K562 (cell line): Measurements from ENCODE around the gene ARF1. TPM values are rescaled to one million over a fixed set of nuclear protein-coding genes. Genes with fewer than 3 reads are reported as not detected.
A peak's percentile ranks its signal among the peaks of the same experiment; 100 is the strongest.

Experiments used
- ATAC-seq: fragments of 200-7000 bp; cut with Tn5 transposase; 3 replicates; pipeline ENCODE4 v1.9.1; 2020; ENCODE audit warnings: moderate library complexity
- BruUV-seq: library from RNA; stranded (reverse); fragments of 400-500 nt; replicated peaks from 2 replicates; lab custom pipeline; 2021; lab: Mats Ljungman, UMichigan
- CTCF ChIA-PET: fragments of 300-600 bp; formaldehyde crosslinking; extraction: SDS; loops from one replicate; lab custom pipeline; 2021; ENCODE audit warnings: low intra/inter-chr PET ratio; lab: Yijun Ruan, JAX
- POLR2A ChIA-PET: fragments of 300-600, 350-650 bp; sonication (Branson Sonifier 250); formaldehyde crosslinking; extraction: SDS; loops from one replicate; lab custom pipeline; 2021; ENCODE audit warnings: antibody characterized with exemption, inconsistent platforms; lab: Yijun Ruan, JAX
- DNase-seq, 4 experiments: peaks; one replicate each; pipeline versions ENCODE4 v3.0.0 to v3.0.0-alpha.2; 2011 to 2018; ENCODE audit warnings: low spot score in 3 of 4, mixed read lengths in 3 of 4; ENCODE audit errors: extremely low read depth in 1 of 4
- FAIRE-seq: peaks from 2 replicates; lab custom pipeline; 2011; peaks lifted over from hg19 to GRCh38; lab: Jason Lieb, UNC
- H2AFZ ChIP-seq: 2 replicates; pipeline ENCODE4 v1.6.0; 2011; ENCODE audit warnings: low read depth, low read length, control low read depth, inconsistent platforms
- H3K27ac ChIP-seq: fragments of 200-600 bp; 3 replicates; pipeline ENCODE4 v1.8.0; 2011; ENCODE audit warnings: low read depth, mild to moderate bottlenecking, control low read depth, inconsistent platforms, low read length, moderate library complexity, mixed read lengths; ENCODE audit errors: extremely low read depth
- H3K27me3 ChIP-seq, 2 experiments: fragments of 300-600 bp in 1 of 2; 2 replicates in 1 of 2; 3 replicates in 1 of 2; pipeline versions ENCODE4 v1.6.0 to v1.8.0; 2011; ENCODE audit warnings: inconsistent platforms in 2 of 2, low read length in 2 of 2, mild to moderate bottlenecking in 1 of 2, mixed read lengths in 1 of 2, moderate library complexity in 1 of 2; ENCODE audit not compliant: control insufficient read depth in 2 of 2, insufficient read depth in 2 of 2
- H3K36me3 ChIP-seq: fragments of 300-600 bp; 3 replicates; pipeline ENCODE4 v1.8.0; 2011; ENCODE audit warnings: mild to moderate bottlenecking, low read length, inconsistent platforms; ENCODE audit not compliant: control insufficient read depth, insufficient read depth
- H3K4me1 ChIP-seq, 2 experiments: fragments of 200-600 bp in 1 of 2; replicated peaks in 1 of 2; 2 replicates in 1 of 2; 3 replicates in 1 of 2; pipeline versions ENCODE4 v1.5.1 to v1.8.0; 2011; ENCODE audit warnings: inconsistent platforms in 2 of 2, low read length in 2 of 2, mild to moderate bottlenecking in 1 of 2, mixed read lengths in 1 of 2, moderate library complexity in 1 of 2; ENCODE audit not compliant: control insufficient read depth in 2 of 2, insufficient read depth in 2 of 2
- H3K4me2 ChIP-seq: 2 replicates; pipeline ENCODE4 v1.6.1; 2011; ENCODE audit warnings: low read length, control low read depth, inconsistent platforms, mixed read lengths; ENCODE audit not compliant: insufficient read depth
- H3K4me3 ChIP-seq: fragments of 200-600 bp; sonication (generic), shearing (Covaris generic); 2 replicates; pipeline ENCODE4 v1.5.1; 2016; ENCODE audit warnings: control low read depth, inconsistent platforms
- H3K79me2 ChIP-seq: fragments of 200-600 bp; 3 replicates; pipeline ENCODE4 v1.8.0; 2011; ENCODE audit warnings: low read length, inconsistent platforms; ENCODE audit not compliant: control insufficient read depth, insufficient read depth
- H3K9ac ChIP-seq, 2 experiments: 2 replicates each; pipeline versions ENCODE4 v1.6.0 to v1.6.1; 2011; ENCODE audit warnings: low read depth in 2 of 2, low read length in 2 of 2, control low read depth in 1 of 2, inconsistent platforms in 1 of 2, mild to moderate bottlenecking in 1 of 2, mixed read lengths in 1 of 2; ENCODE audit not compliant: insufficient read depth in 1 of 2
- H3K9me1 ChIP-seq: one replicate; pipeline ENCODE4 v1.6.0; 2011; ENCODE audit warnings: inconsistent platforms, mild to moderate bottlenecking, low read length, moderate library complexity; ENCODE audit not compliant: control insufficient read depth, insufficient read depth
- H3K9me3 ChIP-seq: replicated peaks from 2 replicates; pipeline ENCODE4 v1.5.1; 2011; ENCODE audit warnings: low read depth, low read length, inconsistent platforms; ENCODE audit not compliant: control insufficient read depth, insufficient read depth
- H4K20me1 ChIP-seq: replicated peaks from 2 replicates; pipeline ENCODE4 v1.6.1; 2011; ENCODE audit warnings: low read length, inconsistent platforms, mixed read lengths; ENCODE audit not compliant: control insufficient read depth, insufficient read depth
- CEBPZ ChIP-seq: fragments of 150-350 bp; IDR thresholded peaks from 2 replicates; pipeline ENCODE4 v1.6.1; 2014; ENCODE audit warnings: low read depth, mild to moderate bottlenecking, low read length, borderline replicate concordance
- FOSL1 ChIP-seq: fragments of 200-800 bp; sonication (Bioruptor generic); conservative IDR thresholded peaks from 2 replicates; pipeline ENCODE4 v1.6.1; 2016; ENCODE audit warnings: missing genetic modification characterization, missing compliant biosample characterization
- HDAC1 ChIP-seq, 2 experiments: fragments of 450-650 bp; IDR thresholded peaks; 2 replicates each; pipeline ENCODE4 v1.6.1; 2016 to 2017; ENCODE audit warnings: inconsistent platforms in 1 of 2, mild to moderate bottlenecking in 1 of 2, moderate library complexity in 1 of 2
- HDAC2 ChIP-seq: fragments of 450-650 bp; IDR thresholded peaks from 2 replicates; pipeline ENCODE4 v1.6.1; 2016; ENCODE audit warnings: mild to moderate bottlenecking
- PATZ1 ChIP-seq: fragments of 250-450 bp; sonication (Bioruptor Pico); IDR thresholded peaks from 2 replicates; pipeline ENCODE4 v1.5.0; 2020; ENCODE audit warnings: mild to moderate bottlenecking, borderline replicate concordance
- PKNOX1 ChIP-seq: fragments of 450-650 bp; IDR thresholded peaks from 2 replicates; pipeline ENCODE4 v1.6.1; 2016
- POLR2AphosphoS2 ChIP-seq: IDR thresholded peaks from 2 replicates; pipeline ENCODE4 v1.6.1; 2012; ENCODE audit warnings: low read length, improper control_type of control experiment
- POLR2AphosphoS5 ChIP-seq: IDR thresholded peaks from 2 replicates; pipeline ENCODE4 v1.6.1; 2011; ENCODE audit warnings: mild to moderate bottlenecking, low read depth, low read length, moderate library complexity; ENCODE audit not compliant: control insufficient read depth, insufficient read depth
- POLR2B ChIP-seq: fragments of 450-650 bp; IDR thresholded peaks from 2 replicates; pipeline ENCODE4 v1.6.1; 2018; ENCODE audit warnings: low read depth; ENCODE audit not compliant: partially characterized antibody
- TAF7 ChIP-seq: fragments of 450-650 bp; IDR thresholded peaks from 2 replicates; pipeline ENCODE4 v1.6.1; 2016; ENCODE audit warnings: missing genetic modification characterization, missing compliant biosample characterization
- USF1 ChIP-seq: sonication (generic); formaldehyde crosslinking; IDR thresholded peaks from 2 replicates; pipeline ENCODE4 v1.9.0; 2022; ENCODE audit warnings: mild to moderate bottlenecking, missing genetic modification reagents
- ZFP36 ChIP-seq: fragments of 150-350 bp; IDR thresholded peaks from 2 replicates; pipeline ENCODE4 v1.6.1; 2018; ENCODE audit warnings: low read length, low read depth; ENCODE audit not compliant: partially characterized antibody
- ZNF143 ChIP-seq: sonication (generic); formaldehyde crosslinking; IDR thresholded peaks from 2 replicates; pipeline ENCODE4 v1.9.0; 2022; ENCODE audit warnings: mild to moderate bottlenecking, missing genetic modification reagents
- ZNF253 ChIP-seq: fragments of 250-450 bp; sonication (Bioruptor Pico); conservative IDR thresholded peaks from 2 replicates; pipeline ENCODE4 v1.6.1; 2021; ENCODE audit warnings: mild to moderate bottlenecking
- WGBS: fragments of 100-300 bp; shearing (Covaris generic); methylation state at CpG from one replicate; pipeline ENCODE4 v1.1.6; 2016; ENCODE audit warnings: low coverage, mixed read lengths; ENCODE audit not compliant: insufficient coverage; ENCODE audit errors: missing lambda C conversion rate; 5-methylcytosine and 5-hydroxymethylcytosine counted together
- in situ Hi-C: fragments of 300-500 bp; cut with MboI; formaldehyde crosslinking; loops from 4 replicates; pipeline ENCODE4 v1.15.0; 2018; ENCODE audit warnings: inconsistent platforms, mixed read lengths
- intact Hi-C: fragments of 100-400 bp; cut with micrococcal nuclease; formaldehyde crosslinking; loops from 2 replicates; pipeline ENCODE4 v1.14.2; 2022
- polyA plus RNA-seq, 8 experiments: library from polyadenylated mRNA; depleted of rRNA in 4 of 8; stranded (reverse) in 5 of 8; unstranded in 3 of 8; fragments of >200 nt; fragmentation: Nextera tagmentation in 2 of 8; fragmentation: Illumina TruSeq in 1 of 8; extraction: Ambion mirVana in 2 of 8; extraction: Trizol in 1 of 8; gene quantifications; 2 replicates each; pipeline versions ENCODE4 v1.2.1 to v1.2.3, GENCODE V29; 2011 to 2014; ENCODE audit warnings: inconsistent platforms in 1 of 8, missing spikeins in 1 of 8
- total RNA-seq, 7 experiments: library from RNA; depleted of rRNA in 6 of 7; stranded (reverse); fragments of >200 nt in 6 of 7; fragmentation: Illumina TruSeq in 2 of 7; extraction: Trizol in 2 of 7; gene quantifications; 2 replicates each; pipeline versions ENCODE4 v1.2.1 to v1.2.3, GENCODE V29; 2011 to 2021; ENCODE audit warnings: low replicate concordance in 1 of 7

Gene ARF1
- total and polyA plus RNA-seq, 9 of the 15 experiments (the other 6 are each of a cell fraction or from before 2014, with no cell fraction given): 69.8 to 593 (median 325) TPM

GRCh38 chr1:228092342-228093049 is 10.0 kb downstream of the ARF1 start:
- Histone ChIP-seq H3K9me1 (peaks cover 24% of the 10 kb centered on the region), H3K36me3 (peaks cover 95% of the 10 kb centered on the region), H3K4me1 (peaks cover 15 to 34% of the 10 kb centered on the region in 2 experiments; a peak in 4 of 5 replicates), H3K9me3 (peaks cover 17% of the 10 kb centered on the region), H2AFZ (no peak overlapping the region), H4K20me1 (peaks cover 89% of the 10 kb centered on the region), H3K79me2 (peaks cover 100% of the 10 kb centered on the region), H3K9ac (no peak overlapping the region), H3K4me2 (no peak overlapping the region), H3K27ac (no peak overlapping the region), H3K27me3 (no peaks in the 10 kb centered on the region), H3K4me3 (no peak overlapping the region)
- DNase-seq (no peak), ATAC-seq (no peak), FAIRE-seq (no peak)
- intact Hi-C loops: no loop called here
- ChIA-PET POLR2A (interaction anchor here (0.8 to 7.1 kb wide), 8 partner anchors 7 to 280 kb away, joined by 3 to 92 read pairs (median 5); partner anchors contain the start of gene ARF1), CTCF (no interaction called here)
- no TSS peak for BruUV-seq
- in situ Hi-C loops: no loop called here
- WGBS: 97% methylated on average over 11 of the region's 11 CpGs
- 0 out of 2 replicates have a peak, but pooled peaks have one; percentile 10 for TF ChIP-seq USF1
- no peak for TF ChIP-seq FOSL1 (tag)
- TF ChIP-seq ZNF143 (CRISPR knock-in tag): no peak
- TF ChIP-seq POLR2AphosphoS5: peak; percentile 57
- TF ChIP-seq HDAC2: no peak
- TF ChIP-seq POLR2B: peak; percentile 4
- no peak for TF ChIP-seq ZNF253
- no peak for TF ChIP-seq PKNOX1
- no peak for TF ChIP-seq PATZ1 (CRISPR knock-in tag)
- TF ChIP-seq HDAC1 (IDR thresholded peaks at IDR 0.05): no peak
- TF ChIP-seq POLR2AphosphoS2: 0 out of 2 replicates have a peak, but pooled peaks have one; percentile 33
- no peak for TF ChIP-seq ZFP36
- TF ChIP-seq CEBPZ: no peak
- TF ChIP-seq TAF7: no peak
